B cell (primary cell): Measurements from ENCODE around the gene PTGIR.

ENCODE experiments used
- EZH2 ChIP-seq: IDR thresholded peaks from 2 replicates; pipeline ENCODE4 v1.6.1; 2012; ENCODE audit warnings: borderline replicate concordance, low read depth, mild to moderate bottlenecking, moderate library complexity, low read length; ENCODE audit not compliant: insufficient read depth, poor library complexity, severe bottlenecking
- TF ChIP-seq, protein P1 (sequence below): fragments of 200-600 bp; IDR thresholded peaks from one replicate; pipeline ENCODE4 v1.8.0; 2022; ENCODE audit warnings: antibody characterized with exemption, mild to moderate bottlenecking

DNA sequence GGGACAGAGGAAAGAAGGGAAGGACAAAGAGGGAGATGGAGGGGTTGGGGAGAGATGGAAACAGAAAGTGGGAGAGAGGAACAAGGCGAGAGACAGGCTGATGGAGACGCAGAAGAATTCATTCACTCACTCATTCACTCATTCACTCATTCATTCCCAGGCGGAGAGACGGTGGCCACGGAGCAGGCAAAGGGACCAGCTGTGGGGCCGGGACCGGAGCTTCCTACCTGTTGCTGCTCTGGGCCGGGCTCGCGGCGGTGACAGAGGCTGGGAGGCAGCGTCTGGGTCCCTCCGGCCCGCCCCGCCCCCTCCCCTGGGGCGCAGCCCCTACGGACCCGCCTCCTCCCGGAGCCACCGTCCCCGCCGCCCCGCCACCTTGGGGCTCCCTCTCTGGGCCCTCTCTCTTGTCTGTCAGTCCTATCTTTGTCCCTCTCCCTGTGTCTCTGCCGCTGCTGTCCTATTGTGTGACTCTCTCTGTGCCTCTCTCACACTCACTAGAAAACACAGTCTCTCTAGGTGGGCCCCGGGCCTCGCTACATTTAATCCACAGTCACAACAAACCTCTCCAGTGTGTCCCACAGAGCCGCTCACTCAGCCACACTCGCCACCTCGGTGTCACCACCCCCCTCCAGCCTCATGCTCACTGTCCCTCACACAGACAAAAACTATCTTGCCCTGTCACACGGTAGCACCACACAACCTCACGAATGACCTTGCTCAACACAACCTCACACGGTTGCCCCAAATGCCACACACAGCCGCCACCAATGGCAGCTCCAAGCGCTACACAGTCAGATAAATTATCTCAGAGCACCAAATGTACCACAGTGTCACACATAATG is 11.3 kb upstream of the PTGIR start, which contains the start of gene GNG8:
- TF ChIP-seq, protein P1, sequence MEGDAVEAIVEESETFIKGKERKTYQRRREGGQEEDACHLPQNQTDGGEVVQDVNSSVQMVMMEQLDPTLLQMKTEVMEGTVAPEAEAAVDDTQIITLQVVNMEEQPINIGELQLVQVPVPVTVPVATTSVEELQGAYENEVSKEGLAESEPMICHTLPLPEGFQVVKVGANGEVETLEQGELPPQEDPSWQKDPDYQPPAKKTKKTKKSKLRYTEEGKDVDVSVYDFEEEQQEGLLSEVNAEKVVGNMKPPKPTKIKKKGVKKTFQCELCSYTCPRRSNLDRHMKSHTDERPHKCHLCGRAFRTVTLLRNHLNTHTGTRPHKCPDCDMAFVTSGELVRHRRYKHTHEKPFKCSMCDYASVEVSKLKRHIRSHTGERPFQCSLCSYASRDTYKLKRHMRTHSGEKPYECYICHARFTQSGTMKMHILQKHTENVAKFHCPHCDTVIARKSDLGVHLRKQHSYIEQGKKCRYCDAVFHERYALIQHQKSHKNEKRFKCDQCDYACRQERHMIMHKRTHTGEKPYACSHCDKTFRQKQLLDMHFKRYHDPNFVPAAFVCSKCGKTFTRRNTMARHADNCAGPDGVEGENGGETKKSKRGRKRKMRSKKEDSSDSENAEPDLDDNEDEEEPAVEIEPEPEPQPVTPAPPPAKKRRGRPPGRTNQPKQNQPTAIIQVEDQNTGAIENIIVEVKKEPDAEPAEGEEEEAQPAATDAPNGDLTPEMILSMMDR, result no peak
- TF ChIP-seq EZH2, result no peak
